Fibroblast of lung (primary cell): ENCODE data around the gene ZNF507.

ENCODE experiments used
- EZH2 ChIP-seq: IDR thresholded peaks from 2 replicates; pipeline ENCODE4 v1.5.1; 2012; ENCODE audit warnings: low read length, control low read depth, mild to moderate bottlenecking; ENCODE audit errors: missing control alignments
- TF ChIP-seq, protein P1 (sequence below), 2 donors: IDR thresholded peaks in 1 of 2; conservative IDR thresholded peaks in 1 of 2; 1 replicate in 1 of 2; 2 replicates in 1 of 2; pipeline ENCODE4 v1.5.1; 2011 to 2012; ENCODE audit warnings: low read length in 2 of 2, control low read depth in 1 of 2, inconsistent platforms in 1 of 2, low read depth in 1 of 2, mild to moderate bottlenecking in 1 of 2

DNA sequence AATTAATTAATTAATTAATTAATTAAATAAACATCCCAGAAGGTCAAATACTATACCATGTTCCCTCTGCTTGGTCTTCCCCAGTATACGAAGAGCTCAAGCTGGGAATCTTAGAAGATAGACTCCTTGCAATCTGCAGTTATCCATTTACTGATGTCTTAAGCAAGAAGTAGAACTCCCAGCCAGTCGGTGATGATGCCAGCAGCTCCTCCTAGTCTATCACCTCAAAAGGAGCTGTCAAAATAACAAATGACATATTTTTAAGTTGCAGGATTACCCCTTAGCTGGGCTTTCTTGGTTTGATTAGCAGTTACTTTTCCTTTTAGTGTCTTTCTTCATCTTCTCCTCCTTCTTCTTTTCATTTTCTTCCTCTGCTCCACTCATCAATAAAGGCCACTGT lies 6.0 kb upstream of the ZNF507 start:
- TF ChIP-seq, protein P1, sequence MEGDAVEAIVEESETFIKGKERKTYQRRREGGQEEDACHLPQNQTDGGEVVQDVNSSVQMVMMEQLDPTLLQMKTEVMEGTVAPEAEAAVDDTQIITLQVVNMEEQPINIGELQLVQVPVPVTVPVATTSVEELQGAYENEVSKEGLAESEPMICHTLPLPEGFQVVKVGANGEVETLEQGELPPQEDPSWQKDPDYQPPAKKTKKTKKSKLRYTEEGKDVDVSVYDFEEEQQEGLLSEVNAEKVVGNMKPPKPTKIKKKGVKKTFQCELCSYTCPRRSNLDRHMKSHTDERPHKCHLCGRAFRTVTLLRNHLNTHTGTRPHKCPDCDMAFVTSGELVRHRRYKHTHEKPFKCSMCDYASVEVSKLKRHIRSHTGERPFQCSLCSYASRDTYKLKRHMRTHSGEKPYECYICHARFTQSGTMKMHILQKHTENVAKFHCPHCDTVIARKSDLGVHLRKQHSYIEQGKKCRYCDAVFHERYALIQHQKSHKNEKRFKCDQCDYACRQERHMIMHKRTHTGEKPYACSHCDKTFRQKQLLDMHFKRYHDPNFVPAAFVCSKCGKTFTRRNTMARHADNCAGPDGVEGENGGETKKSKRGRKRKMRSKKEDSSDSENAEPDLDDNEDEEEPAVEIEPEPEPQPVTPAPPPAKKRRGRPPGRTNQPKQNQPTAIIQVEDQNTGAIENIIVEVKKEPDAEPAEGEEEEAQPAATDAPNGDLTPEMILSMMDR (conservative IDR thresholded peaks at IDR 0.05 in 1 of 2, IDR thresholded peaks at IDR 0.05 in 1 of 2; ENCODE audit: low read depth in 1 of 2, low read length in 2 of 2) = no peak
- TF ChIP-seq EZH2 = no peak
